IPS-18c (cell line): ENCODE results near the gene CEP57L1.

Source experiments
- H3K4me3 ChIP-seq: 2 replicates; pipeline ENCODE4 v1.7.0; 2013; ENCODE audit warnings: low read depth, mild to moderate bottlenecking, low read length, moderate library complexity; ENCODE audit not compliant: insufficient read depth
- H3K9me3 ChIP-seq: one replicate; pipeline ENCODE4 v1.6.1; 2013; ENCODE audit warnings: mild to moderate bottlenecking, low read length, moderate library complexity; ENCODE audit not compliant: control insufficient read depth, insufficient read depth

The CEP57L1 gene

GRCh38 chr6:109095036-109095834 lies at the start of gene CEP57L1:
TSS of gene CEP57L1 (plus strand) at chr6:109095507. CDS start at chr6:109145222, 49,715 bp downstream.
- peak within 1 kb of the TSS; percentile 67 for H3K4me3 ChIP-seq
- H3K9me3 ChIP-seq, result no peaks in the 10 kb centered on the region

GRCh38 chr6:109048176-109048575 lies 47.1 kb upstream of the CEP57L1 start:
- H3K9me3 ChIP-seq, result no peaks in the 10 kb centered on the region
- no peak overlapping the region for H3K4me3 ChIP-seq

- no peaks in the 10 kb centered on the region for H3K9me3 ChIP-seq
- H3K4me3 ChIP-seq, result no peak overlapping the region
Observed at GRCh38 chr6:109048670-109049415, 46.5 kb upstream of the CEP57L1 start.

GRCh38 chr6:109050012-109050411 lies 45.3 kb upstream of the CEP57L1 start:
- H3K4me3 ChIP-seq, result no peak overlapping the region
- H3K9me3 ChIP-seq, result no peaks in the 10 kb centered on the region

- Histone ChIP-seq H3K9me3 (no peaks in the 10 kb centered on the region), H3K4me3 (no peak overlapping the region)
Observed at GRCh38 chr6:109050447-109051102, 44.7 kb upstream of the CEP57L1 start.

- H3K4me3 ChIP-seq, result no peak overlapping the region
Observed at GRCh38 chr6:109051301-109052017, 43.8 kb upstream of the CEP57L1 start.

GRCh38 chr6:109052018-109052651 lies 43.2 kb upstream of the CEP57L1 start:
- H3K9me3 ChIP-seq, result no peaks in the 10 kb centered on the region
- H3K4me3 ChIP-seq, result no peak overlapping the region

More at GRCh38 chr6:109051301-109052017, 43.8 kb upstream of the CEP57L1 start:
- no peaks in the 10 kb centered on the region for H3K9me3 ChIP-seq

- no peak overlapping the region for H3K4me3 ChIP-seq
- H3K9me3 ChIP-seq, result no peaks in the 10 kb centered on the region
Observed at GRCh38 chr6:109052852-109053251, 42.5 kb upstream of the CEP57L1 start.

- no peak overlapping the region for H3K4me3 ChIP-seq
- H3K9me3 ChIP-seq, result no peaks in the 10 kb centered on the region
Observed at GRCh38 chr6:109053336-109053735, 42.0 kb upstream of the CEP57L1 start.

- H3K4me3 ChIP-seq, result no peak overlapping the region
- H3K9me3 ChIP-seq, result no peaks in the 10 kb centered on the region
Observed at GRCh38 chr6:109055771-109056235, 39.5 kb upstream of the CEP57L1 start.

GRCh38 chr6:109056661-109057060 lies 38.6 kb upstream of the CEP57L1 start:
- Histone ChIP-seq H3K9me3 (no peaks in the 10 kb centered on the region), H3K4me3 (no peak overlapping the region)

GRCh38 chr6:109058620-109059019 lies 36.7 kb upstream of the CEP57L1 start:
- H3K4me3 ChIP-seq, result no peak overlapping the region
- no peaks in the 10 kb centered on the region for H3K9me3 ChIP-seq

GRCh38 chr6:109059153-109059552 lies 36.2 kb upstream of the CEP57L1 start:
- Histone ChIP-seq H3K4me3 (no peak overlapping the region), H3K9me3 (no peaks in the 10 kb centered on the region)

- H3K4me3 ChIP-seq, result no peak overlapping the region
- H3K9me3 ChIP-seq, result no peaks in the 10 kb centered on the region
Observed at GRCh38 chr6:109059571-109060021, 35.7 kb upstream of the CEP57L1 start.

GRCh38 chr6:109060571-109060970 lies 34.7 kb upstream of the CEP57L1 start:
- no peaks in the 10 kb centered on the region for H3K9me3 ChIP-seq
- H3K4me3 ChIP-seq, result no peak overlapping the region

GRCh38 chr6:109062216-109062615 lies 33.1 kb upstream of the CEP57L1 start:
- H3K9me3 ChIP-seq, result no peaks in the 10 kb centered on the region
- no peak overlapping the region for H3K4me3 ChIP-seq
